HG03108 (cell line): ENCODE results near the gene APOA1.
"Not testable (repeated sequence)": the region's sequence is repeated elsewhere in the genome, so short reads cannot be mapped to it uniquely, and the experiment has no call there.

Source experiments
- ATAC-seq: cut with Tn5 transposase; IDR thresholded peaks from one replicate; pipeline ENCODE4 v1.9.1; 2021; ENCODE audit warnings: moderate library complexity; ENCODE audit not compliant: unreplicated experiment

APOA1 gene

DNA sequence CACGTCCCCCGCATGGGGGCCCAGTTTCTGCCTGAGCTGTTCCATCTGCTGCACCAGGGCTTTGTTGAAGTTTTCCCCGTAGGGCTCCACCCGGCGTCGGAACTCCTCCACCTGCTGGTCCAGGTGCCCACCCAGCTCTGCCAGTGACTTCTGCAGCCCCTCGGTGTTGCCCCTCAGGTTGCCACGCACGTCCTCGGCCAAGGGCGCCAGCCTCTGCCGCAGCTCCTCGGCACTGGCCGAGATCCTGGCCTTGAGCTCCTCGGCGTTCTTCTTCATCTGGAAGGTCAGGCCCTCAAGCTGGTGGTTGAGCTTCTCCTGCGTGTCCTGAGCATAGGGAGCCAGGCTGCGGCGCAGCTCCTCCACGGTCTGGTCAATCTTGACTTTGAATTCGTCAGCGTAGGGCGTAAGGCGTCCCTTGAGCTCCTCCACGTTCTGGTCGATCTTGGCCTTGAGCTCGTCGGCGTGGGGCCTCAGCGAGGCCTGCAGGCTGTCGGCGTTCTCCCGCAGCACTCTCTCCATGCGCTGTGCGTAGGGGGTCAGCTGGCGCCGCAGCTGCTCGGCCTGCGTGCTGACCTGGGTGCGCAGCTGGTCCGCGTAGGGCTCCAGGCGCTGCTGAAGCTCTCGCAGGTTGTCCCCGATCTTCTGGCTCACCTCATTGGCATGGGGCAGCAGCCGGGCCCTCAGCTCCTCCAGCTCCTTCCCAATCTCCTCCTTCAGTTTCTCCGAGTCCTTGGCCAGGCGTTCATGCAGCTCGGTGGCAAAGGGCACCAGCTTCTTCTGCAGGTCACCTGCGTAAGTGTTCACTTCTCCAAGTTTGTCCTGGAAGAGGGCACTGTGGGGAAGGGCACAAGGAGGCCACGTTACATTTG, 16.1 kb downstream of the APOA1 start:
- no peak for ATAC-seq

DNA sequence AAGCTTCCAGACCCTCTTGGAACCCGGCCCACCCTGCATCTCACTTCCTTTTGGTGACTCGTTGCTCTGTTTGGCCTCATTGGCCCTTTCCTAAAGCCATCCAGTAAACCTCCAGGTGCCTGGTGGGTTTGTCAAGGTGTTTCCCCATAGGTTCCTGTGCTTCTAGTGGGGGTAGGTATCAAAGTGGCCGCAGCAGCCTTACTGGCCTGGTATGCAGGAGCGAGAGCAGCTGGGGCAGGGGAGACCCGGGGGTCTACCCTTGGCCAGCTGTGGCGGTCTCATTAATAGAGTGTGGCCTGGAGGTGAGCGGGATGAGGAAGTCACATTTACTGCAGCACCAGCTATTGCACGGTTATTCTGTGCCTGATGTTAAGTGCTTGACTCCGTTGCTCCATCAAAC, 18.4 kb downstream of the APOA1 start:
- no peak for ATAC-seq

DNA sequence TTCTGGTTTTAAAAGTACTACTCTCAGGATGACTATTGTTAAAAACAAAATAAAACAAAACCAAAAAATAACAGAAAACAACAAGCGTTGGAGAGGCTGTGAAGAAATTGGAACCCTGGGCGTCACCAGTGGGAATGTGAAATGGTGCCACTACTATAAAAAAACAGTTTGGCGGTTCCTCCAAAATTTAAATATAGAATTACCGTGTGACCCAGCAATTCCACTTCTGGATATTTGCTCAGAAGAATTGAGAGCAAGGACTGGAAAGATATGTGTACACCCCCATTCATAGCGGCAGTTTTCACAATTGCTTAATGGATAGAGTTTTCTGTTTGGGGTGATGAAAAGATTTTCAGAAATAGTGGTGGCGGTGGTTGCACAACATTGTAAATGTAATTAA, 22.9 kb downstream of the APOA1 start:
- ATAC-seq, result no peak

DNA sequence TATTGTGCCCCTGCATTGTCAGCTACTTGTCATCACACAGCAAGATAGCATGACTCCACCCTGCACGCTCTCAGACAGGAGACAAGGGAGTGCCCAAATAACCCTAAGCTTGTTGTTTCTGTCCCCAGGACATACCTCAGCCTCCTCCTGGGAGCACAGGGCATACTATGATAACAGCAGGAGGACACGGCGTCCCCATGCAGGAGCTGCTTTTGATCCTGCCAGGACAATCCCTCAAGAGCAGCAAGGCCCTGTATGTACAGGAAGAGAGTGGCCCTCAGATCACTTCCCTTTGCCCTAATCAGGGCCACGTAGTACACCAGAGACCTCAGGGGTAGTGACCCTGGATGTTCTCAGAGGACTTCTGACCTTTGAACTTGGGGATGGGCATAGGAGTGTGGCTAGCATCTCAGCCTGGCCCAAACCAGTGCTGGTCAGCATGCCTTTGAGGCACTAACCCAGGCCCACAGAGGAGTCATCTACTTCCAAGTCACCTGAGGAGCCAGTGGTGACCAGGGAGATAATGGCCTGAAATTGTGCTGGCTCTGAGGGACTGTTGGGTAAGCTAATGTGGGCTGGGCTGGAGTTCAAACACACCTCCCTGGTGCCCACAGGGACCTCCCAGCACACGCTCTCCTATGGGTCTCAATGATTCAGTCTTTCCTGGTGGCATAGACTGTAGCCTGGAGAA, 23.5 kb downstream of the APOA1 start:
- no peak for ATAC-seq

DNA sequence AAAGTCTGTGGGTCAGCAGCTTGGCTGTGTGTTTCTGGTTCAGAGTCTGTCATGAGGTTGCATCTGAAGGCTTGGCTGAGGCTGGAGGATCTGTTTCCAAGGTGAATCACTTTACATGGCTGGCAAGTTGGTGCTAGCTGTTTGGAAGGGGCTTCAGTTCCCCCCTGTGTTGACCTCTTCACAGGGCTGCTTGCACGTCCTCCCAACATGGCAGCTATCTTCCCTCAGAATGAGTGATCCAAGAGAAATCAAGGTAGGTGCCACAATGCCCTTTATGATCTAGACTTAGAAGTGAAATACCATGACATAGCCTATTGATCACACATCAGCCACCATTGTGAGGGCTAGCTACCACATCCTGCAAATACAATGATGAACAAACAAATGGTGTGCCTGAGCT, 24.3 kb downstream of the APOA1 start:
- ATAC-seq, result no peak

DNA sequence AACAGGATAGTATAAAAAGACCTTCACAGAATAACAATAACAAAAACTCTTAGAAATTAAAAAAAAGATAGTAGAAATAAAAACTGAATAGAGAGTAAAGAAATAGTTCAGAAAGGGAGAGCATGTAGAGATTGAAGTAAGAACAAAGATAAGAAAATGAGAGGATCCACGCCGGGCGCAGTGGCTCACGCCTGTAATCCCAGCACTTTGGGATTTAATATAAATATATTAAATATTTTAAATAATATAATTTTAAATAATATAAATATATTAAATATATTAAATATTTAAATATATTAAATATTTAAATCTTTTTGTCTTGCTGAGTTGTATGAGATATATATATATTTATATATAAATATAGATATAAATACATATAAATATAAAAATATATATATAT, 25.3 kb downstream of the APOA1 start:
- ATAC-seq, result no peak

DNA sequence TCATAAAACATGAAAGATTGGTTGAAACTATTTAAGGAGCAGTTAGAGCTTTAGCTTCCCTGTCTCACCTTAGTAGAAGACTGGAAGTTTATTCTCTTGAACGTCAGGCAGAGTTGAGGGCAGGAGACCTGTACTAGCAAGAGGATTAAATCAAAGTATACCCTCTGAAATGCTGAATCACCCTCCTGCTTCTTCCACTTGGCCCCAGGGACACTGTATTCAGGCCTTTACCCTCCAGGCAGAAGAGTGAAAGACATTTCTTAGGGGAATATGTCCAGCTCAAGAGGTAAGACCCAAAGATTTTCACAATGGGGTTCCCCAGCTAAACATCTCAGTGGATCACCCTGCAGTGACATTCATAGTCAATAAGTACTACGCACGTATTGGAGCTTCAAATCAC, 26.2 kb downstream of the APOA1 start:
- no peak for ATAC-seq

DNA sequence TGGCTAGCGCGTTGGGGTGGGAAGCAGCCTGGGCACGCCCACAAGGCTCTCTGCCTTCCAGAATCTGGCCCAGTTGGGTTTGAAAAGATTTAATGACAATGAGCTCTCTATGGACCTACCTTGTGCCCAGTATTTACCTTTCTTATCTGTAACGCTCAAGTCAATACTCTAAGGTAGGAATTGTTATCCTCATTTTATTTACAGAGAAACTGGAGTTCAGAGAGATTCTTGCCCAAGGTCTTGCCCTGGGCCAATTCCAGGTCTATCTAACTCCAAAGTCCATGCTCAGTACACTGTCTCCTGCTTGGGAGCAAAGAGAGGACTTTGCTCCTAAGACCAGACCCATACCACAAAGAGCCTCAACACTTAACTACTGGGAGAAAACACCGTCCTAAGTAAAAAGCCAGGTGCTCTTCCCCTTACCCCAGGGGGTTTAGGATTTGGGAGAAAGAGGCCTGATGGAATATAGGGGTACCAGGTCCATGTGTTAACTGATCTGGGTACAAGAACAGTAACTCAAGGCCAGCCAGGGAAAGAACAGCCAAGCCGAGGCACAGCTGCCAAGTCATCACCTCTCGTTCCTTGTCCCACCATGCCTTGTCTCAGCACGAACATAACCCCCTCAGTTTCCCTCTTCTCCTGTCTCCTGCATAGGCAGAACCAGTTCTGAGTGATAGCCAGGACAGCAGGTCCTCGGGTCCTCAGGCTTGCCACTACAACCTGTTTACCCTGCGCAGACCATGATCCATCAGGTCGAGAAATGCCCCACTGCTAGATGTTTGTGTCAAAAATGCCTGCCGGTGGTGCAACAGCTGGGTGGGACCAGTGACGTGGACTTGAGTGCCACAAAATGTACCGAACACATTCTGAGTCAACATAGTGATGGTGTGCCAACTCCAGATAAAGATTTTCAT, 28.9 kb downstream of the APOA1 start:
- no peak for ATAC-seq

DNA sequence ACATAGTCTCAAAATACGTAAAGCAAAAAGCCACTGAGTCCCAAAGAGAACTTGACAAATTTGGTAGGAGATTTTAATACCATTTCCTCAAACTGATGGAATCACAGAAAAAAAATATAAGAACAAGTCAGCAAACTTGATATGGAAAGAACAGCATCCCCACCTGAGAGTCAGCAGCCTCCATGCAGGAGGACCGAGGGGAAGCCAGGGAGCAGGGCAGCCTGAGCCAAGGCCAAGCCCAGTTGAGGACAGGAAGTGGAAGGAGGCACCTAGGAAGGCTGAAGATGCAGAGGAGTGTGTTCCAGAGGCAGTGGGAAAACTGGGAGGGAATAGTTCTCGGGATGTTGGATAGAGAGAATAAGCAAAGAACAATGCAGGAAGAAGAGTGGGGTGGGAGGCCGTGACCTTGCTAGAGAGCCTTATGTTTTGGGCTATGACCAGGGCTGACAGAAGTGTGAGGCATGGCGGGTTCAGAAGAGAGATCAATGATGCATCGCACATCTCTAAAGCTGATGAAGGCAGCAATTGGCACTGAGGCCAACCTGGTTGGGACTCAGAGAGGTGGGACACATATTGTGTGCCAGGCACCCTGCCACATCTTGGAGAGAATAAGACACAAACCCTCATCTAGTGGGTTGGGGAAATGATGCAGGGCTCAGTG, 29.7 kb downstream of the APOA1 start:
- no peak for ATAC-seq

DNA sequence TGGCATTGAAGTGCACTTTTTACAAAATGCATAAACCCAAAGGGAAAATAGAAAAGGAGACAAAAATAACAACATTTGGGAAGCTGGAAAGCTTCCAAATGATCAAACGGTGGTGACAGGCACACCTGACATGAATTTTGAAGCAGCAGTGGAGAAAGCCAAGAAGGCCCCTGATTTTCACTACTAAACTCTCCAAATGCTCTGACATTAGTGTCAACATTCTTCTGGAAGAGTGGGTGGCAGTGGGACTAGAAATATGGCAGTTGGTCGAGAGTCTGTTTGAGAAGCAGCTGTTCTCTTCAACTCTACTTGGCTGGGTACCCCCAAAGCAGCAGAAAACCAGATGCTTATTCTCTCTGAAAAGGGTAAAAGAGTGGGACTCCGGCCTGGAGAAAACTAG, 33.4 kb downstream of the APOA1 start:
- ATAC-seq, result no peak

DNA sequence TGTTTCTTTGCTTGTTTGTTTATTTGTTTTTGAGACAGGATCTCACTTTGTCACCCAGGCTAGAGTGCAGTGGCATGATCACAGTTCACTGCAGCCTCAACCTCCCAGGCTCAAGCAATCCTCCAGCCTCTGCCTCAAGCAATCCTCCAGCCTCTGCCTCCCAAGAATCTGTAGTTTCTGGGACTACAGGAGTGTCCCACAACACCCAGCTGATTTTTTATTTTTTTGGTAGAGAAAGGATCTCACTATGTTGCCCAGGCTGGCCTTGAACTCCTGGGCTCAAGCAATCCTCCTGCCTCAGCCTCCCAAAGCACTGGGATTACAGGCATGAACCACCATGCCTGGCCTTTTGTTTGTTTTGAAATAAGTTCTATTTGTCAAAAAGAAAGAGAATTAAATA, 35.8 kb downstream of the APOA1 start:
- not testable (repeated sequence) for ATAC-seq

DNA sequence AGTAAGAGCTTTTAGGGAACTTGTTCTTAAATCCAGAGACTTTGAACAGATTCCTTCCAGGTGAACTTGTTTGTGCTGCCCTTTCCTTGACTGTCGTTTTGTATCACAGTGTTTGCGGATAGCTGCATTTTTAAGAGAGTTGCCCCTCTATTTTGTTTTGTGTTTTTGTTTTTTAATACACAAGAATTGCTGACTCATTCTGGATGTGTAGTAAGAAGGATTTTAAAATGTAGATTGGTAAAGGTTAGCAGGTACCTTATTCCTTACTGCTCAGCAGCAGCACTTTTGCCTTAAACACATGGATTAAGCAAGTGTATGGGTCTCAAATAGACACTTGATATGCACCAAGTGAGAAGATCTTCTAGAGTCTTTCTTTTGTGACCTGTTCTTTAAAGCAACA, 36.8 kb downstream of the APOA1 start:
- ATAC-seq, result no peak

DNA sequence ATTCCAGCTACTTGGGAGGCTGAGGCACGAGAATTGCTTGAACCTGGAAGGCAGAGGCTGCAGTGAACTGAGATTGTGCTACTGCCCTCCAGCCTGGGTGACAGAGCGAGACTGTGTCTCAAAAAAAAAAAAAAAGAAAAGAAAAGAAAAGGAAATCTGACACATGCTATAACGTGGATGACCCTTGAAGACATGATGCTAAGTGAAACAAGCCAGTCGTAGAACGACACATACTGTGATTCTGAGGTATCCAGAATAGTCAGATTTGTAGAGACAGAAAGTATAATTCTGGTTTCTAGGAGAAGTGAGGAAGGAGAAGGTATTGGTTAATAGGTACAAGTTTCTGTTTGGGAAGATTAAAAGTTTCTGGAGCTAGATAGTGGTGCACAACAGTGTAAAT, 39.1 kb downstream of the APOA1 start:
- ATAC-seq, result no peak

DNA sequence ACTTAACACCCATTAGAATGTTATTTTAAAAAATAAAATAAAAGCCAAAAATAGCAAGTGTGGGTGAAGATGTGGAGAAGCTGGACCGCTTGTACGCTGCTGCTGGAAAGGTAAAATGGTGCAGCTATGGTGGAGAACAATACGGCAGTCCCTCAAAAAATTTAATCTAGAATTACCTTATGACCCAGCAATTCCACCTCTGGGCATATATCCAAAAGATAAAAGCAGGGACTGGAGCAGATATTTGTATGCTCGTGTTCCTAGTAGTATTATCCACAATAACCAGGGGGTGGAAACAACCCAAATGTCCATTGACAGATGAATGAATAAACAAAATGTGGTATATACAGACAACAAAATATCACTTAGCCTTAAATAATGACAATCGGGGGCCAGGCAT, 39.6 kb downstream of the APOA1 start:
- ATAC-seq, result no peak

DNA sequence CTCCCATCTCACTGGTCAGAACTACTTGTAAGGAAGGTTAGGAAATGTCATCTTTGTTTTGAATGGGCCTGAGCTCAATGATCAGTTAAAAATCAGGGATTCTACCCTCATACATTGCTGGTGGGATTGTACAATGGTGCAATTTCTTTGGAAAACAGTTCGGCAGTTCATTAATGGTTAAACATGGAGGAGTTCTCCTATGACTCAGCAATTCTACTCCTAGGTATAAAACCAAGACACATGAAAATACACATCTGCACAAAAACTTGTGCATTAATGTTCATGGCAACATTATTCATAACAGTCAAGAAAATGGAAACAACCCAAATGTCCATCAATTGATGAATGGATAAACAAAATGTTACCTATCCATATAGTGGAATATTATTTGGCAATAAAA, 40.9 kb downstream of the APOA1 start:
- ATAC-seq, result no peak

DNA sequence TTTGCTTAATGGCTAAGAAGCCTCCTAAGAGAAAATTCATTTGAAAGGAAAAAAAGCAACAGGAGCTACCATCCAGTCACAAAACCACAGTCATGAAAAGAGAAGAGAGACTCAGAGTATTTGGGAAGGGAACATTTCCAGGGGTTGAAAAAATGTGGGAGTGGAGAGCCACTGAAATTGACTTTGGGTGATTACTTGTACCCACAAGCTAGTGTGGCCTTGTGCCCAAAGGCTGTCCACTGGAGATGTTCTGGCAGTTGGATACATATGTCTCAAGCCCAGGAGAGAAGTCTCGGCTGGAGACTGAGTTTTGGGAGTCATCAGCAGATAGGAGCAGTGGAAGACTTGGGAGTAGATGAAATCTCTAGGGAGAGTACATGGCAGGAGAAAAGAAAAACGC, 42.6 kb downstream of the APOA1 start:
- ATAC-seq, result no peak

DNA sequence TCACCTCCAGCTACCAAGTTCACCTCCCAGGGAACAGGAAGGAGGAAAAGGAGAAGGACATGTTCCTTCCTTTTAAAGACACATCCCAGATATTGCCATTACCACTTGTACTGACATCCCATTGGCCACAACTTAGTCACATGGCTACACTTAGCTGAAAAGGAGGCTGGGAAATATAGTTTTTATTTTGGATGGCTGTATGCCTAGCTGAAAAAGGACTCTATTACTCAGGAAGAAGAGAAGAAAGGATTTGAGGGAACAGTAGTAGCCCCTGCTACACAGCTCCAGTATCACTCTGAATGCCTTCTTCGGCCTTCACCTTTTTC, 43.7 kb downstream of the APOA1 start:
- no peak for ATAC-seq

DNA sequence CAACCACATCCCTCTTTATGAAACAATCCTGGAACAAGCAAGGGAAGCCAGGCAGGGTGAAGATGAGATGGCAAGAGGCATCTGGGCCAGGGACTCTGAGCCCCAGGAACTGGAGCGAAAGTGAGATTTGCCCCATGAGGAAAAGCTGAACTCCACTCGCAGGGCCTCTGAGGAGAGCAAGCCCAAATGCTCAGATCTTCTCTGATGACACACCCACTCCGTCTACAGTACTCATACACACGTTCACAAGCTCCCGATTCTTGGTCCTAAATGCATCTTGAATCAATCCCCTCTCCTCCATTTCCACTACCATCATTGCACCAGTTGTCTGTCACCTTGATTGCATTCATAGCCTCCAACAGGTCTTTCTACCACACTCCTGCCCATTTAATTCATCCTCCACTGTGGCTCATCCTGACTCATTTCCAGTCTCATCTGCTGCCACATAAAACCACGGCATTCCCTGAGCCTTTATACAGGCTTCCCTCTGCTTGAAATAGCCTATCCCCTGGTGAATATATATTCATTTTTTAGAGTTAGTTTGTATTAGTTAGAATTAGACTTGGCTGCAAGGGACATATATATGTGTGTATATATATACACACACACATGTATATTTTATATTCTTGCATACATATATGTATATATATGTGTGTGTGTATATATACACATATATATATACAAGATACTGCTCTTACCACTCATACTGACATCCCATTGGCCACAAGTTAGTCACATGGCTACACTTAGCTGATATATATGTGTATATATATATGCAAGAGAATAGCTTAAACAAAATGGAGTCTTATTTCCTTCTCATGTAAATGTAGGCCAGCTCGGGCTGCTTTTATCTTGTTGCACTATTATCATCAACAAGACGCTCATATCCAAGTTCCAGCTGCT, 44.3 kb downstream of the APOA1 start:
- ATAC-seq, result no peak

DNA sequence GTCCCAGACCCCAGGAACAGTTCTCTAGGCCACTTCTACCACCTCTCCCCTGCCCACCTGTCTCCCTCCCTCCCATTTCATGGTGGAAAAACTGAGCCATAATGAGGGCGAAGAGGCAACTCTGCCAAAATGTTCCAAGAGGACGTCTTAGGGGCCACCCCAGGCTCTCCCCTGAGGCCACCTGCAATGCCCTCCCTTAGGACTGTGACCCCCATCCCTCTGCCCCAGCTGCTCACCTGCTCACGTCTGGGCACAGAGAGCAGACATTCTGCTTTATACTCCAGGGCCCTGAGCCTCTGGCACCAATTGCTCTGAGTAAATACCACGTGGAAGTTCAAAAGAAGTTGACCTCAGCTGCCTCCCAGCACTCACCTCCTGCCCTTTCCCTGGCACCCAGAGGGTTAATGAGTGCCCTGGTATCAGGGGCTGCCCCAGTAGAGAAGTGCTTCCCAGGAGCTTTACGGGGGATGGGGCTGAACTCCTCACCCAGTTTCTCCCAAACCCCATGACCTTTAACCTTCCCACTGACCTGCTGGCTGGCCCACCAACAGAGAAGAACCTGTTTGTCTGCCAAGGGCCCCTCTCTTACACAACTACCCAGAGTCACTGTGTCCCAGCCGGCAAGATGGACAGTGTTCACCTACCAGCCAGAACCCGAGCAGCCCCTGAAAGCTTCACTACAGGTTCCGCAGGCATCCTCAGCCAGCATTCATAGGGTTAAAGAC, 45.1 kb downstream of the APOA1 start:
- ATAC-seq, result no peak

DNA sequence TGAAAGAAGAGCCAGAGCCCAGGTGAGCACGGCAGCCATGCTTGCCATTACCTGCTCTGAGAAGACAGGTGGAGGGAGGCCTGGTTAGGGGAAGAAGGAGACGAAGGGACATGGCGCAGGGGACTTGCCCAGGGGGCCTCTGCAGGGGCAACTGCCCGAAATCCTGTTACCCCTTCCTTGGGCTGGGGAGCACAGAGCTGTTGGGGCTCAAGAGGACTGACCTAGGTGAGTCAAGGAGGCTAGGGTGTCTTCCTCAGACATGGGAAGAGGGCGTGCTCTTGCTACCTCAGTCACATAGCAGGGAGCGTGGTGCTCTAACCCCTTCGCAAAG, 45.6 kb downstream of the APOA1 start, which contains the start of gene APOA5:
Gene APOA5, minus strand, starts transcription at position 67 of the 331 bp plus-strand sequence. Its CDS starts 19 bp downstream, at position 48.
- no peak for ATAC-seq
